Measurements from ENCODE around the gene PCAT7.

The PCAT7 gene

GRCh38 chr9:94603259-94604160, 48.6 kb downstream of the PCAT7 start:
- no peaks in the 10 kb centered on the region for H3K36me3 ChIP-seq (ENCODE audit: insufficient read depth, low read length)
- peaks cover 17% of the 10 kb centered on the region for H3K4me1 ChIP-seq (ENCODE audit: insufficient read depth, low read length)
- no peaks in the 10 kb centered on the region for H3K9me3 ChIP-seq (ENCODE audit: insufficient read depth, low read depth, low read length)
- WGBS = 40% methylated on average over 21 of the region's 21 CpGs
- no peaks in the 10 kb centered on the region for H3K27me3 ChIP-seq (ENCODE audit: insufficient read depth, low read length)
- no peak overlapping the region for H3K4me3 ChIP-seq (ENCODE audit: low read length)
- no peak overlapping the region for H3K27ac ChIP-seq (ENCODE audit: low read depth, low read length)
- no peak overlapping the region for H3K9ac ChIP-seq (ENCODE audit: low read depth, low read length)

GRCh38 chr9:94606646-94607422, 52.0 kb downstream of the PCAT7 start:
- no peak overlapping the region for H3K4me3 ChIP-seq (ENCODE audit: low read length)

GRCh38 chr9:94607423-94607691, 52.5 kb downstream of the PCAT7 start:
- Histone ChIP-seq H3K9ac (ENCODE audit: low read depth, low read length) (no peak overlapping the region), H3K27ac (ENCODE audit: low read depth, low read length) (no peak overlapping the region), H3K4me3 (ENCODE audit: low read length) (no peak overlapping the region), H3K36me3 (ENCODE audit: insufficient read depth, low read length) (no peaks in the 10 kb centered on the region), H3K27me3 (ENCODE audit: insufficient read depth, low read length) (no peaks in the 10 kb centered on the region), H3K4me1 (ENCODE audit: insufficient read depth, low read length) (peaks cover 17% of the 10 kb centered on the region), H3K9me3 (ENCODE audit: insufficient read depth, low read depth, low read length) (no peaks in the 10 kb centered on the region)
- WGBS = 89% methylated on average over 8 of the region's 8 CpGs

More at GRCh38 chr9:94606646-94607422, 52.0 kb downstream of the PCAT7 start:
- Histone ChIP-seq H3K27me3 (ENCODE audit: insufficient read depth, low read length) (no peaks in the 10 kb centered on the region), H3K27ac (ENCODE audit: low read depth, low read length) (no peak overlapping the region), H3K36me3 (ENCODE audit: insufficient read depth, low read length) (no peaks in the 10 kb centered on the region), H3K9me3 (ENCODE audit: insufficient read depth, low read depth, low read length) (no peaks in the 10 kb centered on the region), H3K9ac (ENCODE audit: low read depth, low read length) (no peak overlapping the region), H3K4me1 (ENCODE audit: insufficient read depth, low read length) (peaks cover 17% of the 10 kb centered on the region)
- WGBS = 83% methylated on average over 24 of the region's 24 CpGs

GRCh38 chr9:94610181-94610606, 55.3 kb downstream of the PCAT7 start:
- no peak overlapping the region for H3K27ac ChIP-seq (ENCODE audit: low read depth, low read length)
- no peaks in the 10 kb centered on the region for H3K27me3 ChIP-seq (ENCODE audit: insufficient read depth, low read length)
- WGBS = 89% methylated on average over 6 of the region's 6 CpGs
- no peaks in the 10 kb centered on the region for H3K9me3 ChIP-seq (ENCODE audit: insufficient read depth, low read depth, low read length)
- H3K36me3 ChIP-seq (ENCODE audit: insufficient read depth, low read length) = no peaks in the 10 kb centered on the region
- H3K4me1 ChIP-seq (ENCODE audit: insufficient read depth, low read length) = peaks cover 15% of the 10 kb centered on the region
- H3K4me3 ChIP-seq (ENCODE audit: low read length) = no peak overlapping the region
- H3K9ac ChIP-seq (ENCODE audit: low read depth, low read length) = no peak overlapping the region

- H3K4me3 ChIP-seq (ENCODE audit: low read length) = no peak overlapping the region
- H3K27ac ChIP-seq (ENCODE audit: low read depth, low read length) = no peak overlapping the region
- no peaks in the 10 kb centered on the region for H3K36me3 ChIP-seq (ENCODE audit: insufficient read depth, low read length)
- H3K4me1 ChIP-seq (ENCODE audit: insufficient read depth, low read length) = peaks cover 15% of the 10 kb centered on the region
- no peaks in the 10 kb centered on the region for H3K9me3 ChIP-seq (ENCODE audit: insufficient read depth, low read depth, low read length)
- no peak overlapping the region for H3K9ac ChIP-seq (ENCODE audit: low read depth, low read length)
- H3K27me3 ChIP-seq (ENCODE audit: insufficient read depth, low read length) = no peaks in the 10 kb centered on the region
- 86% methylated on average over 2 of the region's 3 CpGs for WGBS
Observed at GRCh38 chr9:94611638-94612068, 56.8 kb downstream of the PCAT7 start.

GRCh38 chr9:94612071-94612470, 57.2 kb downstream of the PCAT7 start:
- WGBS = 95% methylated on average over 7 of the region's 7 CpGs
- Histone ChIP-seq H3K4me1 (ENCODE audit: insufficient read depth, low read length) (peaks cover 13% of the 10 kb centered on the region), H3K27ac (ENCODE audit: low read depth, low read length) (no peak overlapping the region)

GRCh38 chr9:94613003-94613402, 58.1 kb downstream of the PCAT7 start:
- WGBS = 82% methylated on average over 3 of the region's 3 CpGs
- Histone ChIP-seq H3K9me3 (ENCODE audit: insufficient read depth, low read depth, low read length) (no peaks in the 10 kb centered on the region), H3K4me3 (ENCODE audit: low read length) (no peak overlapping the region), H3K9ac (ENCODE audit: low read depth, low read length) (no peak overlapping the region), H3K27me3 (ENCODE audit: insufficient read depth, low read length) (no peaks in the 10 kb centered on the region), H3K36me3 (ENCODE audit: insufficient read depth, low read length) (no peaks in the 10 kb centered on the region), H3K4me1 (ENCODE audit: insufficient read depth, low read length) (peaks cover 4% of the 10 kb centered on the region), H3K27ac (ENCODE audit: low read depth, low read length) (no peak overlapping the region)

More at GRCh38 chr9:94612071-94612470, 57.2 kb downstream of the PCAT7 start:
- no peak overlapping the region for H3K4me3 ChIP-seq (ENCODE audit: low read length)
- no peaks in the 10 kb centered on the region for H3K36me3 ChIP-seq (ENCODE audit: insufficient read depth, low read length)
- H3K27me3 ChIP-seq (ENCODE audit: insufficient read depth, low read length) = no peaks in the 10 kb centered on the region
- no peaks in the 10 kb centered on the region for H3K9me3 ChIP-seq (ENCODE audit: insufficient read depth, low read depth, low read length)
- H3K9ac ChIP-seq (ENCODE audit: low read depth, low read length) = no peak overlapping the region

- Histone ChIP-seq H3K27ac (ENCODE audit: low read depth, low read length) (no peak overlapping the region), H3K9me3 (ENCODE audit: insufficient read depth, low read depth, low read length) (no peaks in the 10 kb centered on the region), H3K36me3 (ENCODE audit: insufficient read depth, low read length) (no peaks in the 10 kb centered on the region), H3K4me3 (ENCODE audit: low read length) (no peak overlapping the region), H3K9ac (ENCODE audit: low read depth, low read length) (no peak overlapping the region), H3K27me3 (ENCODE audit: insufficient read depth, low read length) (no peaks in the 10 kb centered on the region), H3K4me1 (ENCODE audit: insufficient read depth, low read length) (no peaks in the 10 kb centered on the region)
- 97% methylated on average over 4 of the region's 4 CpGs for WGBS
Observed at GRCh38 chr9:94619026-94619425, 64.1 kb downstream of the PCAT7 start.

Data from HUES64 (cell line).